Stimulated activated CD8-positive, alpha-beta memory T cell treated with anti-CD3 and anti-CD28 coated beads, Interleukin-4, amount 100 ng/mL, for 4 hours (primary cell): Measurements from ENCODE around the gene PLEKHM3.

Experiments used
- DNase-seq, 2 donors: peaks; one replicate each; pipeline ENCODE4 v3.0.0-alpha.2; 2020; ENCODE audit warnings: low read depth in 2 of 2, low spot score in 1 of 2

PLEKHM3 gene

DNA sequence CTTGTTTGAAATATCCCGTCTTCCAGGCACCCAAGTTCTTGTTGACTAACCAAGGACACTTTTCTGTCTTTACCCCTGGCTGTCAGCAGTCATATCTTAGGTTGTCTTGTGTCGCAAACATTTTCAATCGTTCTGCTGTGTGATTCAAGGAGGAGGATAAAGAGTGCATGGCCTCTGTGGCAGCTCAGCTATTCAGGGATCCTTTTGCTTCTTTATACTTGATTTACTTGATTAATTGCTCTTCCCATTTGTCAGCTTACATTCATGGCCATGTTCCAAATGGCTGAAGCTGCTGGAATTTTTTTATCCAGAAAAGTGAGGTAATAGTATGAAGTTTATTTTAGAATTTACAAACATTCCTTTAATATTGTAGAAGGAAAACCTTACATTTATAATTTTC, 158.3 kb downstream of the PLEKHM3 start:
- no peak for DNase-seq

- no peak for DNase-seq
These were observed 160.1 kb downstream of the PLEKHM3 start for GRCh38 chr2:207865210-207865609.

DNA sequence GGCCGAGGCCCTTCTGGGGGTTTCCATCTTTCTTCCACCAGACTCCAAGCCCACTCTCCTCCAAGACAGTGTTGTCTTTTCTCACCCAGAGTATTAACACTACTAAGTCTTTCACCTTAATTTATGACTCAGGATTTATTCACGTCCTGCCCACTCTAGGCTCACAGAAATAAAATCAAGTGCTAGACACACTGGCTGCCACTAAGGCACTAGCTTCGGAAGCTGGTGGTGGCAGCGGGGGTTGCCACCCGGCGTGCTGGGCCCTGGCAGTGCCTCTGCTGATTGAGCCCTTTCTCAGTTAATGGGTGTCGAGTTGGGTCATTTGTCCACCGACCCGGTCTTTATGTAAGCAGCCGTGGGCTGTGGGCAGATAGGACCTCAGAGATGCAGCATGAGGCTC, 162.0 kb downstream of the PLEKHM3 start:
- DNase-seq: no peak

DNA sequence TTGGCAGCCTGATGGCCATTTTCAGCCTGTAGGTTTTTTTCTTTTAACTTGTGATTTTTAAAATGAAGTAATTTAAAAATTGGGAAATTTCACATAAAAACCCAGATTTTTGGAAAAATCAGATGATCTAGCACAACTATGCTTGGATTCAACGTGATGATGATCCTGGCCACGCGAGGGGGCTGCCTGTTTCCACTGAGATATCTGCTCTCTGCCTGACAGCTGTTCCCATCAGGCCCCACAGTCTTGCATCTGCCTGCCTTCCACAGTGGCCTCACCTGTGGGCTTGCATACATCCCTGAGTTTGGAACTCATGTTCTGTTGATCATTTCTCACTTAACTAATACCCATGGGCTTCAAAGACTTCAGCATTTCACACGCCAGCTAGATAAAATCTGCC, 163.5 kb downstream of the PLEKHM3 start:
- no peak for DNase-seq

GRCh38 chr2:207860685-207861084, 164.6 kb downstream of the PLEKHM3 start:
- DNase-seq: no peak

- DNase-seq: no peak
These were observed 169.7 kb downstream of the PLEKHM3 start for GRCh38 chr2:207855591-207855990.

DNA sequence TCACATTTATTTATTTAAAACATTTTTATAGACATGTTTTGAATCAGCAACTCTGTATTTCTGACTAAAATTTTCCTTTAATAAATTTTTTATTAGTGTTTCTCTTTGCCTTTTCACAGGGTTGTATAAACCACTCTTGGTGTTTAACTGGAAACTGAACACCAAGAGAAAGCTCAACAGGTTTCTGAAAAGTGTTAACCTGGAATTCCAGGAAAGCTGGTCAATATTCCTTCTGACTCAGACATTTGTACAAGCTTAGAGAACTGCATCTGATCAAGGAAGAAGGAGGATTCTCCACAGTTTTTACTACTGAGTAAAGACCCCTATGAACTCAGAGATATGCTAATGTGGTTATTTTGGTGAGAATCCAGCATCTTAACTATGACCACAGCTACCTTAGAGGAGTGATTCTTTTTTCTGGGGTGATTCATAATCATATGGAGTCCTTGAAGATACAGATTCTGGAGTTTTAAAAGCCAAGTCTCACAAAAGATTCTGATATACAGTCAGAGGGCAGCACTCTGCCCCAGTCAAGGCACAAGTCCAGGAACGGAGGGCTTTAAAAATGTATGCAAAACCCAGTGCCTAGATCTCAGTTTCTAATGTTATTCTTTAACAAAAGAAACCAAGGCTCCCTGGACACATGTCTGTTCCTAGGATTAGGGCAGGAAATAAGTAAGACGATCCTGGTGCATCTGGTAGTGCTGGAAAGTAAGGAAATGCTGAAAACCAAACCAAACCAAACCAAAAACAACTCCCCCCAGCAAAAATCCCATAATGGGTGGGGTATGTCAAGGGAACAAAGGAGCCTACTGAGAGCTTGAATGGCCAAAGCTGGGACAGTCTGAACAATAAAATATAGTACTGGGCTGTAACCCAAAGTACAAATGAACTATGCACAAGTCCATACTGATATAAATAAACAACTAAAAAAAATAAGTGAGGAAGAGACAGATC, 170.6 kb downstream of the PLEKHM3 start:
- DNase-seq: no peak

DNA sequence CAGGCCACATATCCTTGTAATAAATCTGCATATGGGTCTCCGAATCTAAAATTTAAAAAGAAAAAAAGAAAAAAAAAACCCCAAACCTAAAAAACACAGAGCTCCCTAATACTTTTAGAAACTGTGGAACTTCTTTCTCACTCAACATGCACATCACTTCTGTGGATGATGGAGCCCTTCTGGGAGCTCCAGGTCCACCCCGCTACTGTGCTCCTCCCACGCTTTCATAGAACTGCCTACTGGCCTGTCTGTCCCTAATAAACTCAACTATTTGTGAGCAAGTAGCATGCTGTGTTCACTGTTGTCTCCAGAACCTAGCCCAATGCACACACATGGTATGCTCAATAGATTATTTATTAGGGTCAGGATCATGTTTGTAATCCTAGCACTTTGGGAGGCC, 172.5 kb downstream of the PLEKHM3 start:
- no peak for DNase-seq

DNA sequence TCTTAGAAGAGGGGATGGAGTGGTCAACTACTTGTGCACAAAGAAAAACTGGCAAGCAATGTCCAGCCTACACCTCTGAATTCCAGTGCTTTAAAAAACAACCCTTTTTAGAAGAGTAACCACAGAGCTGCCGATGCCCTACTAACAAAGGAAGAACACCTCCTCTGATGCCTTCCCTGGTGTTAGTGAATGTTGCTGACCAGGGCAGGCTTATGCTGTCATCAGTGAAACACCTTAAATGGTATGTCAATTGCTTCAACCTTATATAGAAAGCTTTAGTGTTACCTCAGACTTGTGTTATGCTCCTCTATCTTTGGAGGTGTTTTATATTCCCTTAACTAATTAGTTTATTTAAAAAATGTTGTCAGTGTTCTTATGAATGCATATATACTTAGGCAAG, 175.9 kb downstream of the PLEKHM3 start:
- DNase-seq: no peak

DNA sequence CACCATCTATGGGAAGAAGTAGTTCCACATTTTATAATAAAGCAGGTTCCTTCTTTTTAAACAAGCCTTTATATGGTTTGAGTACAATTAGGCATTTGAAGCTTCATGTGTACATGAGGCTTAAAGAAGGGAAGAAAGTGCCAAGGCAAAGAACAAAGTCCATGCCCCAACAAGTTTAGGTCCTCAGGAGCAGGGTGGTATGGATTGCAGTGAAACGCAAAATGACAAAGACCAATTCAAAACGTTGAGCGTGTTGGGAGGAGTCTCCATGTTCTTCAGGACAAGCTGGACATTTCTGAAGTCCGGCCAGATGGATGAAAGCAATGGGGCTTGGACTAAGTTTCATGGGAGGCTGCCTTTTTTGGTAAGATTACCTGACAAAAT, 176.8 kb downstream of the PLEKHM3 start:
- DNase-seq: no peak

DNA sequence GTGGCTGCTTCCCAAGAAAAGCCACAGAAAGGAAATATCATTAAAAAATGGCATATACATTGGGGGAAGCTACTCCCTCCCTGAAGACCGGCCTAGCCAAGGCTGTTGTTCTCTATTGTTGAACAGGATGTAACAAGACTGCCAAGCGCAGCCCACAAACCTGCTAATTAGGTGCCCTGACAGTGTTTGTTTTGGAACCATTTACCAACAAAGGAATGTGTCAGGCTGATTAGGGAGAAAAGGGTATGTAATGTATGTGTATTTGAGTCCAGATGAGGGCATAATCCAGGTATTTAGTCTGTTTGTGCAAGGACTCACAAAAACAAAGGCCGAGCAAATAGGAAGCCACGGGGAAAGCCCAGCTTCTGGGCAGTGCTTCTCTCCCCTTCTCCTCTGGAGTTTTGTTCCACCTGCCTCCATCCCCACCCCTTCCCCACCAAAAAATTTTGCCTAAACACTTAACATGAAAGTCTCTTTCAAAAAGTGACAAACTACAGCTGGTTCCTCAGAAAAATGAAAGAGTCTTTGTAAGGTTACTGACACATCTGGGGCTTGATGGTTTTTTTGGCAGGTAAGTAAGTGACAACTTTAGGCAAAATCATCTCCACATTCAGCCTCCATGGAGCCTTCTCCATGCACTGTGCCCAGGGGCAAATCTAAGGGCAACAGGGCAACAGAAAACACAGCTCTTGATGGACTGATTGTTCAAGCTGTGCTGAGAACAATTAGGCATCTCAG, 177.4 kb downstream of the PLEKHM3 start:
- DNase-seq: no peak

GRCh38 chr2:207847098-207847806, 178.1 kb downstream of the PLEKHM3 start:
- DNase-seq: no peak

DNA sequence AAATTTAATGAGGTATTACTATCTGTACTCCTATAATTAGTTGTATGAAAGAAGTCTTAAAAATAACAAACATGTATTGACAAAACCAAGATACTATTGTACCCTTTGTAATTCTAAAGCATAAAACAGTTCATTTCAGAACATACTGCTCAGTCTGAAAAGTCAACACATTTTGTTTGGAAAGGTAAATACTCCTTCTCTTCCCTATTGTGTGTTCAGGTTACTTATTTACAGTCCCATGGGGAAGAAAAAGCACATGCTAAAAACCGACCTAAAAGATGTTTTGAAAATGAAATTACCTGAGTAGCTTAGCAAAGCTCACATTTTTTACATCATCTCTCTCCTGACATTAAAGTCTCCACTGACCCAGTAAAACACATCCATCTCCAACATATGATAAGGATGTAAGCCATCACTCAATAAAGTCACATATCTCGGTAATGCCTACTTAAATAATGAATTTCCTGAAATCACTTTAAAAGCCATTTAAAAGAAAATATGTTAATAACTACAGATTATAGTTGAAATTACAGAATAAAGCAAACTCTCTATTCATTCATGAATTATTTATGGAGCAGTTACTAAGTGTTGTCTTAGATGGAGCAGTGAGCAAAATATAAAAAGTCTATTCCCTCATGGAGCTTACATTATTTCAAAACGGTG, 180.0 kb downstream of the PLEKHM3 start:
- DNase-seq: no peak

GRCh38 chr2:207844648-207845047, 180.7 kb downstream of the PLEKHM3 start:
- no peak for DNase-seq

DNA sequence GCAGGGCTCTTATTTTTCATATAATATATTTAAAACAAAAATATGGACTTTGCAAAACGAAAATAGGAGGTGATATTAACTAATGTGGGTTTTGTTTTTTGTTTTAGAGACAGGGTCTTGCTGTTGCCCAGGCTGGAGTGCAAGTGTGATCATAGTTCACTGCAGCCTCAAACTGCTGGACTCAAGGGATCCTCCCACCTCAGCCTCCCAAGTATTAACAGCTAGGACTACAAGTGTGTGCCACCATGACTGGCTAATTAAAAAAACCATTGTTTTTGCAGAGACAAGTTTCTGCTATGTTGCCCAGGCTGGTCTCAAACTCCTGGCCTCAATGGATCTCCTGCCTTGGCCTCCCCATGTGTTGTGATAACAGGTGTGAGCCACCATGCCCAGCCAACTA, 185.2 kb downstream of the PLEKHM3 start:
- DNase-seq: no peak

- DNase-seq: no peak
These were observed 185.8 kb downstream of the PLEKHM3 start for GRCh38 chr2:207839575-207839974.

GRCh38 chr2:207839028-207839427, 186.3 kb downstream of the PLEKHM3 start:
- DNase-seq: no peak

- no peak for DNase-seq
These were observed 188.7 kb downstream of the PLEKHM3 start for GRCh38 chr2:207836521-207837133.

GRCh38 chr2:207835805-207836204, 189.5 kb downstream of the PLEKHM3 start:
- DNase-seq: no peak

DNA sequence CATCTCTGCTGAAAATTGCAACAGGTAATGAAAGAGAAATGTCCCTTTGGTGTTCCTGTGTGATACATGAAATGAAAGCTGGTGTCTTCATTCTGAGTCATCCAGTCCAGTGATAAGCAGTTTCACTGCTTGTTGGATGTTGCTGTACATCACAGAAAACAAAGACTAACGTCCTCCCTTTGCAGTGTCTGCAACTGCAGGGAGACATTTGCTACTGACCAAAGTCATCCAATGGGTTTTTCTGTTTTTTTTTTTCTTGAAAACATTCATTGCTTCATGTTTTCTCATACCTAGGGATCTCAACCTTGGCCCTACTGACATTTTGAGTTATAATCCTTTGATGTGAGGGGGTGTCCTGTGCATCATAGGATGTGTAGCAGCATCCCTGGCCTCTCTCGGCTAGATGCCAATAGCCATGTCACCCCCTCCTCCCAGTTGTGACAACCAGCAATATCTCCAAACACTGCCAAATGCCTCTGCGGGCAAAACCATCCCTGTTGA, 192.0 kb downstream of the PLEKHM3 start:
- DNase-seq: no peak
